HG03097 (cell line): ENCODE measurements around the gene SYS1.
A peak's percentile ranks its signal among the peaks of the same experiment; 100 is the strongest.

Source experiments
- ATAC-seq: cut with Tn5 transposase; IDR thresholded peaks from one replicate; pipeline ENCODE4 v1.9.1; 2021; ENCODE audit not compliant: unreplicated experiment, low FRiP score

Gene SYS1

DNA sequence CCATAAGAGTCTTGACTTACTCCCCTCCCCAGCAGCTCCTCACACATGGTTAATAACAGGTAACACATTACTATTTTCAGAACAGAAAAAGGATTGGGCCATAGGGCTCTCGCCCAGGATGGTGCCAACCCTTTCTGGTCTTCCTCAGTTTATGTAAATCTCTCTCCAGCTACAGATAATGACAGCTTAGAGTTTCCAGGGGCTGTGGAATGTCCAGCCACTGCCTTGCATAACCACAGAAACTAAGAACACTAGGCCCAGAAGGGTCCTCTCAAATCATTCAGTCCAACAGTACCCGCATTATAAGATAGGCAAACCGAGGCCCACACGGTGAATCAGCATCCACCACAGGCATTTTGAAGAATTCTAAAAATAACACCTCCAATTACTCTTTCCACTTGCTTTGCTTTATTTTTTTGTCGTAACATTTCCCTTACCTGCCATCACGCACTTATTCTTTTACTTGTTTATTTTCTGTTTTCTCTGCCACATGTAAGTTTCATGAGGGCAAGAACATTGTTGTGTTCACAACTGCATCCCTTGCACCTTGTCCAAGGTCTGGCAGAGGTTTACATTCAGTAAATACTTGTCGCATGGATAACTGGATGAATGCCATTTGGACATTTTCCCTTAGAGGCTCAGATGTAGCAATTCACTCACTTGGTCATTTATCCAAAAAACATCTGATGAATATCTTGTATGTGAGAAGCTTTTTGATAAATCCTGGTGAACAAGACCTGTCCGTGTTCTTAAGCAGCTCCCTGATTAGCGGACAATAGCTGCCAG lies 8.3 kb upstream of the SYS1 start:
- no peak for ATAC-seq

- ATAC-seq, result no peak
These were observed 7.5 kb upstream of the SYS1 start for GRCh38 chr20:45355209-45356084.

GRCh38 chr20:45358282-45359068 lies 4.5 kb upstream of the SYS1 start:
- ATAC-seq, result no peak

GRCh38 chr20:45359069-45359405 lies 3.9 kb upstream of the SYS1 start:
- ATAC-seq, result no peak

DNA sequence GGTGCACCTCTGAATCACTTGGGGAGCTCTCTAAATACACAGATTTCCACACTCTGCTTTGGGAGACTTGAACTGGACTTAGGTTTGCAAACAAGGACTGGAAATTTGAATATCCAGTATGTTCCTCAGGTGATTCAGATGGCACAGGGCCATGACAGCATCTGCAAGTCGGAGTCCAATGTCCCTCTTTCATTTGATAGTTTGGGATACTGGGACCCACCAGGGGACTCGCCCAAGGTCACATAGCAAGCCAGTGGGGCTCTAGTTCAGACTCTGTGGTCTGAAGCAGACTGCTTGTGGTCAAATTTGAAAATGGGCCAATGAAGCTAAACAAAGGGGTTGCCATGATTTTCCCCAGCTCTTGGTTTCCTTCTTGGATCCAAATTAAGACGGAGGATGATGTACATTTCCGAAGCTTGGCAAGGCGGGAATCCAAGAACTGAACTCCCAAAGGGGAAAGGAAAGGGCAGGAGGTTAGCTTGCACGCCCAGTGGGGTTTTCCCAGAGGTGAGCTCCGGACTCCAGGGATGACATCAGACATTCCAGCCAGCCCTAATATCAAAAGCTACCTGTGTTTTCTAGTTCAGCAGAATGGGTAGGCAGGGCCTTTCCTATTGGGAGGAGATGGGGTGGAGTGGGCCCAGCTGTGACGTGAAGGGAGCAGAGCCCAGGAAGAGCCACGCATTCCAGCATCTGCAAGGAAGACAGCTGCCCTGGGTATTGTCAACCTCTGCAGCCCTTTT lies 3.4 kb upstream of the SYS1 start:
- ATAC-seq, result no peak

GRCh38 chr20:45361793-45362192 lies 1.2 kb upstream of the SYS1 start:
- ATAC-seq, result no peak

DNA sequence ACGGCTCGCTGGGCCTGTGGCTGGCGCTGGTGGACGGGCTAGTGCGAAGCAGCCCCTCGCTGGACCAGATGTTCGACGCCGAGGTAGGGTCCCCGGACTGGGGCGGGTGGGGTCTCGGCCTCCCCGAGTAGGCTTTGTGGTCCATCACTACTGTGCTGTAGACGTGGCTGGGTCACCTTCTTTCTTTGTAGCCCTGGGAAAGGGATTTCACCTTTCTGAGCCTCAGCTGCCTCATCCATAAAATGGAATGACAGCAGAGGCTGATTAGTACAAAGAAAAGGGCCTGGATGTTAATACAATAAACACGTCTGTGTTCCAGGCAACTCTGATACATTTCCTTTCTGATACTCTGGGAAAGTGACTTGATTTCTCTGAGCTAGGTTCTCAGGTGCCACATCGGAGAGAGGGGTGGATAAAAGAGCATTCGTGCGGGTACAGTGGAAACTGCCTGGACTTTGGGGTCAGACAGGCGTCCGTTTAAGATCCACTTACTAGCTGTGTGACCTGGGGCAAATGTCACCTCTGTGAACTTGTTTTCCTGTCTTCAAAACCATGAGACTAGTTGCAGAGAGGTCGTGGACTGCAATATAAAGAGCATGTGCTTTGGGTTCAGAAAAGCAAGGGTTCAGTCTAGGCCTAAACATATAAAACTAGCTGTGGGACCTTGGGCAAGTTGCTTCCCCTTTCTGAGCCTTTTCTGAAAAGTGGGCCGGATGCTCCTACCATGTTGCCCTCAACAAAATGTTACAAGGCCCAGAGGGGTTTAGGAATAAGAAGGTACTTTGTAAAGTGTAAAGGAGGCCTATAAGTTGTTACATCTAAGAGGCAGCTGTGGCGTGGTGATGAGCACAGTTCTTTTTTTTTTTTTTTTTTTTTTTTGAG lies 896 bp downstream of the SYS1 start:
- ATAC-seq, result peak; percentile 3

DNA sequence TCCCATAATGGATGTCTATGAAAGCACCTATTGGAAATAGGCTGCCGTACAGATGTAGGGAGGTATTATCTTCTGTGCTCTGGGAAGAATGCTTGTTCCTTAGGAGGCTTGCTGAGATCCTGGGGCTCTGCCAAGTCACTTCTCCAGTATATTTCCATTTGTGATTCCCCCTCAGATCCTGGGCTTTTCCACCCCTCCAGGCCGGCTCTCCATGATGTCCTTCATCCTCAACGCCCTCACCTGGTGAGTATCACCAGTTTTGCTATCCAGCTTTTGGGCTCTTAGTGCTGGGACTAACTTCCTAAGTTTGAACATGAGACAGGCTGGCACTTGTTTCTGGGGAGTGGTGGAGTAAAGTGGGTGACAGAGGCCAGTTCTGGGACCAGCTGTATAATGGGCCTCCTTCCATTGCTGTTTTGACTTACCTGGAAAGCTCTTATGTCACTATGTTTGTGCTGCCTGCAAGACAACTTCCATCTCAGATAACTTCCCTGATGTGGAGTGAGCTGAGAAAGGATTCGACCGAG lies 2.6 kb downstream of the SYS1 start:
- no peak for ATAC-seq

GRCh38 chr20:45366192-45366591 lies 3.2 kb downstream of the SYS1 start:
- ATAC-seq, result no peak

DNA sequence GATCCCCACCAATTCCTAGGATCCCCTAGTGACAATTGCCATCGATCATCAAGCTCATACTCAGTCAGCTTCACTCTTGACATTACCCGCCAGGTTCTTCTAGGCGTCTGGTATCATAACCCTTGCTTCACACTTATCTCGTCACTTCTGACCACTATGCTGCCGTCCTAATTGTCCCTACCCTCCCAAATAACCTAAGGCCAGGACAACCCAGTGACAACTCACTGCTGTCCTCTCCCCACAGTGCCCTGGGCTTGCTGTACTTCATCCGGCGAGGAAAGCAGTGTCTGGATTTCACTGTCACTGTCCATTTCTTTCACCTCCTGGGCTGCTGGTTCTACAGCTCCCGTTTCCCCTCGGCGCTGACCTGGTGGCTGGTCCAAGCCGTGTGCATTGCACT lies 3.7 kb downstream of the SYS1 start:
- ATAC-seq, result no peak

DNA sequence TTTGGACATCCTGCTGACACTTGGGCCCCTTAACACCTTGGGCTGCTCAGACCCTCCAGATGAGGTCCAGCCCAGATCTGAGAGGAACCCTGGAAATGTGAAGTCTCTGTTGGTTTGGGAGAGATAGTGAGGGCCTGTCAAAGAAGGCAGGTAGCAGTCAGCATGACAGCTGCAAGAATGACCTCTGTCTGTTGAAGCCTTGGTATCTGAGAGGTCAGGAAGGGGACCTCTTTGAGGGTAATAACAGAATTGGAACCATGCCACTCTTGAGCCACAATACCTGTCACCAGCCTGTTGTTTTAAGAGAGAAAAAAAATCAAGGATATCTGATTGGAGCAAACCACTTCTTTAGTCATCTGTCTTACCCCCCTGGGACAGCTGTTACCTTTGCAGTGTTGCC lies 4.2 kb downstream of the SYS1 start:
- ATAC-seq, result no peak

GRCh38 chr20:45368221-45368980 lies 5.4 kb downstream of the SYS1 start:
- peak; percentile 76 for ATAC-seq

- ATAC-seq, result no peak
These were observed 7.7 kb downstream of the SYS1 start for GRCh38 chr20:45370571-45371160.

- no peak for ATAC-seq
These were observed 9.3 kb downstream of the SYS1 start for GRCh38 chr20:45372241-45372640.

DNA sequence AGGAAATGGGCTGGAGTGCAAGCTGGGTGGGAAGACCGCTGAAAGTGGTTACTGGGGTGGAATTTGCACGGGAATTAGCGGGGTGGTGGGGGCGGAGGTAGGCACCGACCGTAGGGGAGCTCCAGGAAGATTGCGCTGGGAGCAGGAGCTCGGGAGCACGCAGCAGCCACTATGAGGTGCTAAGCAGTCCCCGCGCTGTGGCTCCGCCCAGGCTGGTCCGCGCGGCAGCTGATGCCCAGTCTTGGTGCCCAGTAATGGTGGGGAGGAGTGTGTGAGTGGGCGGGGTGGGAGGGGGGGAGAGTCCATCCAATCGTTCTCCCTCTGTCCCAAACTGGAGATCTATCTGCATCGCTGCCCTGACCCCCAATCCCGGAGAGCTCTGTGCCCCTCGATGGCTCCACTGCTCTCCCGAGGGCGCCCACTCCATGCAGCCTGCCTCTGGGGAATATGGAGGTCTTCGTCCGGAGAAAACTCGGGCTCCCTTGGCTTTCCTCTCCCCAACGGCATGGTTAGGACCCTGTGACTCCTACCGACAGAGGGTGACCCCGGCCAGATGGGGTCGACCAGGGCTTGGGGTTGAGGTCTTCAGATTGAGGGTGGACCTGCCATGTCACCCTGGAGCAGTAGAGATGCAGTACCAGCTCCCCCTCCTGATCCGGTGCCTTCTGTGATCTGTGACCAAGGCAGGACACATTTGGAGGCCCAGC lies 9.8 kb downstream of the SYS1 start:
- ATAC-seq, result no peak

DNA sequence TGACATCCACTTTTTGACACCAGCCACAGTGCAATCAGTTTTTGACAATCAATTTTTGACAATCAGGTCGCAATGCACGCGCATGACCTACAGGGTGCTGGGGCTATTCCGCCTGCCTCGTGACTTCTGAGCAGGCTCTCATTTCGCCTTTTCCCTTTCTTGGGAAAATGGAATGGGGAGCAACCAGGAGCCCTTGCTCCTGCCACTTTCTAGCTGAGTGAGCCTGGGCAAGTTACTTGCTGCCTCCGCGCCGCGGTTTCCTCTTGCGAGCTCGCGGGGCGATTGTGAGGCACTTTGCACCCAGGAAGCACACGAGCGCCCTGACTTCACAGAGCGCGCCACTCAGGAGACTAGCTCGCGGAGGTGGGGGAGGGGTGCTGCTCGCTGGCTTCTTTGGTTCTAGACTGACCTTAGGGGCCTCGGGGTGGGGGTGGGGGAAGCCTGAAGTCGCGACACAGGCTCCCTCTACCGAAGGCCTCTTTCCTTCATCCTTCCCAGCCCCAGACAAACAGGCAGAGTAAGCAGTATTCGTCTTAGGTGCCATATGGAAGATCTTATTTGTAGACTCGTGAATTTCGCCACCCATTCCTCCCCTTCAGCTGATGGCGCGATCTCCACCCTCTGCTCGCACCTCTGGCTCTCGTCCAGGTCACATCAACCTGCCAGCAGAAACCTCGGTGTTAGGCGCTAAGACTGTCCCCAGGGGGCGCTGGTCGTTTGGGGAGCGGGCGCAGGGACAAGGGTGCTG lies 10.6 kb downstream of the SYS1 start:
- ATAC-seq, result peak; percentile 53

GRCh38 chr20:45374101-45374467 lies 11.1 kb downstream of the SYS1 start:
- ATAC-seq, result no peak
